K562 (cell line): ENCODE measurements around the gene SCGB1A1. TPM values are rescaled to one million over a fixed set of nuclear protein-coding genes. Genes with fewer than 3 reads are reported as not detected.

Experiments used
- ATAC-seq: fragments of 200-7000 bp; cut with Tn5 transposase; 3 replicates; pipeline ENCODE4 v1.9.1; 2020; ENCODE audit warnings: moderate library complexity
- BruUV-seq: library from RNA; stranded (reverse); fragments of 400-500 nt; replicated peaks from 2 replicates; lab custom pipeline; 2021; lab: Mats Ljungman, UMichigan
- CTCF ChIA-PET: fragments of 300-600 bp; formaldehyde crosslinking; extraction: SDS; loops from one replicate; lab custom pipeline; 2021; ENCODE audit warnings: low intra/inter-chr PET ratio; lab: Yijun Ruan, JAX
- POLR2A ChIA-PET: fragments of 300-600, 350-650 bp; sonication (Branson Sonifier 250); formaldehyde crosslinking; extraction: SDS; loops from one replicate; lab custom pipeline; 2021; ENCODE audit warnings: antibody characterized with exemption, inconsistent platforms; lab: Yijun Ruan, JAX
- DNase-seq, 4 experiments: peaks; one replicate each; pipeline versions ENCODE4 v3.0.0 to v3.0.0-alpha.2; 2011 to 2018; ENCODE audit warnings: low spot score in 3 of 4, mixed read lengths in 3 of 4; ENCODE audit errors: extremely low read depth in 1 of 4
- FAIRE-seq: peaks from 2 replicates; lab custom pipeline; 2011; peaks lifted over from hg19 to GRCh38; lab: Jason Lieb, UNC
- H2AFZ ChIP-seq: 2 replicates; pipeline ENCODE4 v1.6.0; 2011; ENCODE audit warnings: low read depth, low read length, control low read depth, inconsistent platforms
- H3K27ac ChIP-seq: fragments of 200-600 bp; 3 replicates; pipeline ENCODE4 v1.8.0; 2011; ENCODE audit warnings: low read depth, mild to moderate bottlenecking, control low read depth, inconsistent platforms, low read length, moderate library complexity, mixed read lengths; ENCODE audit errors: extremely low read depth
- H3K27me3 ChIP-seq, 2 experiments: fragments of 300-600 bp in 1 of 2; 2 replicates in 1 of 2; 3 replicates in 1 of 2; pipeline versions ENCODE4 v1.6.0 to v1.8.0; 2011; ENCODE audit warnings: inconsistent platforms in 2 of 2, low read length in 2 of 2, mild to moderate bottlenecking in 1 of 2, mixed read lengths in 1 of 2, moderate library complexity in 1 of 2; ENCODE audit not compliant: control insufficient read depth in 2 of 2, insufficient read depth in 2 of 2
- H3K36me3 ChIP-seq: fragments of 300-600 bp; 3 replicates; pipeline ENCODE4 v1.8.0; 2011; ENCODE audit warnings: mild to moderate bottlenecking, low read length, inconsistent platforms; ENCODE audit not compliant: control insufficient read depth, insufficient read depth
- H3K4me1 ChIP-seq, 2 experiments: fragments of 200-600 bp in 1 of 2; replicated peaks in 1 of 2; 2 replicates in 1 of 2; 3 replicates in 1 of 2; pipeline versions ENCODE4 v1.5.1 to v1.8.0; 2011; ENCODE audit warnings: inconsistent platforms in 2 of 2, low read length in 2 of 2, mild to moderate bottlenecking in 1 of 2, mixed read lengths in 1 of 2, moderate library complexity in 1 of 2; ENCODE audit not compliant: control insufficient read depth in 2 of 2, insufficient read depth in 2 of 2
- H3K4me2 ChIP-seq: 2 replicates; pipeline ENCODE4 v1.6.1; 2011; ENCODE audit warnings: low read length, control low read depth, inconsistent platforms, mixed read lengths; ENCODE audit not compliant: insufficient read depth
- H3K4me3 ChIP-seq: fragments of 200-600 bp; sonication (generic), shearing (Covaris generic); 2 replicates; pipeline ENCODE4 v1.5.1; 2016; ENCODE audit warnings: control low read depth, inconsistent platforms
- H3K79me2 ChIP-seq: fragments of 200-600 bp; 3 replicates; pipeline ENCODE4 v1.8.0; 2011; ENCODE audit warnings: low read length, inconsistent platforms; ENCODE audit not compliant: control insufficient read depth, insufficient read depth
- H3K9ac ChIP-seq, 2 experiments: 2 replicates each; pipeline versions ENCODE4 v1.6.0 to v1.6.1; 2011; ENCODE audit warnings: low read depth in 2 of 2, low read length in 2 of 2, control low read depth in 1 of 2, inconsistent platforms in 1 of 2, mild to moderate bottlenecking in 1 of 2, mixed read lengths in 1 of 2; ENCODE audit not compliant: insufficient read depth in 1 of 2
- H3K9me1 ChIP-seq: one replicate; pipeline ENCODE4 v1.6.0; 2011; ENCODE audit warnings: inconsistent platforms, mild to moderate bottlenecking, low read length, moderate library complexity; ENCODE audit not compliant: control insufficient read depth, insufficient read depth
- H3K9me3 ChIP-seq: replicated peaks from 2 replicates; pipeline ENCODE4 v1.5.1; 2011; ENCODE audit warnings: low read depth, low read length, inconsistent platforms; ENCODE audit not compliant: control insufficient read depth, insufficient read depth
- H4K20me1 ChIP-seq: replicated peaks from 2 replicates; pipeline ENCODE4 v1.6.1; 2011; ENCODE audit warnings: low read length, inconsistent platforms, mixed read lengths; ENCODE audit not compliant: control insufficient read depth, insufficient read depth
- ARID1B ChIP-seq: fragments of 450-650 bp; IDR thresholded peaks from 2 replicates; pipeline ENCODE4 v1.6.1; 2016; ENCODE audit warnings: antibody characterized with exemption, mild to moderate bottlenecking, inconsistent platforms
- CBFA2T3 ChIP-seq: fragments of 450-650 bp; IDR thresholded peaks from 2 replicates; pipeline ENCODE4 v1.6.1; 2017
- CREB3L1 ChIP-seq: fragments of 450-650 bp; IDR thresholded peaks from 2 replicates; pipeline ENCODE4 v1.6.1; 2014; ENCODE audit warnings: low read depth, mild to moderate bottlenecking, moderate library complexity, borderline replicate concordance
- CTBP1 ChIP-seq: fragments of 450-650 bp; IDR thresholded peaks from 2 replicates; pipeline ENCODE4 v1.6.1; 2016; ENCODE audit warnings: borderline replicate concordance
- CXXC5 ChIP-seq: fragments of 250-450 bp; sonication (Bioruptor Pico); IDR thresholded peaks from 2 replicates; pipeline ENCODE4 v1.8.0; 2022; ENCODE audit warnings: inconsistent platforms, mild to moderate bottlenecking, moderate library complexity
- DPF2 ChIP-seq: fragments of 450-650 bp; IDR thresholded peaks from 2 replicates; pipeline ENCODE4 v1.6.1; 2016
- E2F6 ChIP-seq, 2 experiments: IDR thresholded peaks; 2 replicates each; pipeline ENCODE4 v1.6.1; 2011; ENCODE audit warnings: borderline replicate concordance in 1 of 2, control low read depth in 1 of 2, low read depth in 1 of 2, low read length in 1 of 2, mild to moderate bottlenecking in 1 of 2, mixed read lengths in 1 of 2, moderate library complexity in 1 of 2; ENCODE audit not compliant: insufficient read depth in 1 of 2, insufficient read length in 1 of 2, poor library complexity in 1 of 2, severe bottlenecking in 1 of 2; ENCODE audit errors: extremely low read depth in 1 of 2
- EHMT2 ChIP-seq: fragments of 450-650 bp; IDR thresholded peaks from 2 replicates; pipeline ENCODE4 v1.6.1; 2018; ENCODE audit warnings: antibody characterized with exemption
- HIVEP1 ChIP-seq: fragments of 250-450 bp; sonication (Bioruptor Pico); IDR thresholded peaks from 2 replicates; pipeline ENCODE4 v1.4.0; 2020; ENCODE audit warnings: mild to moderate bottlenecking
- ID3 ChIP-seq, 2 experiments: fragments of 250-450 bp in 1 of 2; fragments of 450-650 bp in 1 of 2; sonication (Bioruptor Pico) in 1 of 2; IDR thresholded peaks; 2 replicates each; pipeline versions ENCODE4 v1.6.1 to v1.8.0; 2016 to 2021; ENCODE audit warnings: mild to moderate bottlenecking in 2 of 2, moderate library complexity in 2 of 2, missing compliant biosample characterization in 1 of 2, missing genetic modification characterization in 1 of 2
- L3MBTL2 ChIP-seq: fragments of 450-650 bp; IDR thresholded peaks from 2 replicates; pipeline ENCODE4 v1.6.1; 2016; ENCODE audit warnings: mild to moderate bottlenecking, moderate library complexity
- NELFE ChIP-seq: IDR thresholded peaks from 2 replicates; pipeline ENCODE4 v1.6.1; 2011; ENCODE audit warnings: mild to moderate bottlenecking; ENCODE audit not compliant: insufficient read depth, insufficient read length
- RCOR1 ChIP-seq, 2 experiments: IDR thresholded peaks; 2 replicates each; pipeline ENCODE4 v1.6.1; 2012; ENCODE audit warnings: low read depth in 2 of 2, low read length in 2 of 2, borderline replicate concordance in 1 of 2, improper control_type of control experiment in 1 of 2
- TEAD1 ChIP-seq, 2 experiments: fragments of 450-650 bp in 1 of 2; sonication (generic) in 1 of 2; formaldehyde crosslinking; IDR thresholded peaks; 2 replicates each; pipeline versions ENCODE4 v1.4.0 to v1.8.0; 2020 to 2022; ENCODE audit warnings: mild to moderate bottlenecking in 2 of 2, missing genetic modification reagents in 1 of 2
- ZBTB8A ChIP-seq: fragments of 450-650 bp; IDR thresholded peaks from 2 replicates; pipeline ENCODE4 v1.6.1; 2018; ENCODE audit warnings: mild to moderate bottlenecking, moderate library complexity; ENCODE audit not compliant: partially characterized antibody
- ZNF354B ChIP-seq: fragments of 250-450 bp; sonication (Bioruptor Pico); IDR thresholded peaks from 2 replicates; pipeline ENCODE4 v1.4.0; 2020
- ZNF395 ChIP-seq: fragments of 200-800 bp; sonication (Bioruptor generic); IDR thresholded peaks from 2 replicates; pipeline ENCODE4 v1.6.1; 2017; ENCODE audit warnings: missing genetic modification characterization, missing compliant biosample characterization
- ZZZ3 ChIP-seq: fragments of 450-650 bp; IDR thresholded peaks from 2 replicates; pipeline ENCODE4 v1.6.1; 2016; ENCODE audit warnings: antibody characterized with exemption, mild to moderate bottlenecking, moderate library complexity
- WGBS: fragments of 100-300 bp; shearing (Covaris generic); methylation state at CpG from one replicate; pipeline ENCODE4 v1.1.6; 2016; ENCODE audit warnings: low coverage, mixed read lengths; ENCODE audit not compliant: insufficient coverage; ENCODE audit errors: missing lambda C conversion rate; 5-methylcytosine and 5-hydroxymethylcytosine counted together
- in situ Hi-C: fragments of 300-500 bp; cut with MboI; formaldehyde crosslinking; loops from 4 replicates; pipeline ENCODE4 v1.15.0; 2018; ENCODE audit warnings: inconsistent platforms, mixed read lengths
- intact Hi-C: fragments of 100-400 bp; cut with micrococcal nuclease; formaldehyde crosslinking; loops from 2 replicates; pipeline ENCODE4 v1.14.2; 2022
- polyA plus RNA-seq, 8 experiments: library from polyadenylated mRNA; depleted of rRNA in 4 of 8; stranded (reverse) in 5 of 8; unstranded in 3 of 8; fragments of >200 nt; fragmentation: Nextera tagmentation in 2 of 8; fragmentation: Illumina TruSeq in 1 of 8; extraction: Ambion mirVana in 2 of 8; extraction: Trizol in 1 of 8; gene quantifications; 2 replicates each; pipeline versions ENCODE4 v1.2.1 to v1.2.3, GENCODE V29; 2011 to 2014; ENCODE audit warnings: inconsistent platforms in 1 of 8, missing spikeins in 1 of 8
- total RNA-seq, 7 experiments: library from RNA; depleted of rRNA in 6 of 7; stranded (reverse); fragments of >200 nt in 6 of 7; fragmentation: Illumina TruSeq in 2 of 7; extraction: Trizol in 2 of 7; gene quantifications; 2 replicates each; pipeline versions ENCODE4 v1.2.1 to v1.2.3, GENCODE V29; 2011 to 2021; ENCODE audit warnings: low replicate concordance in 1 of 7

The SCGB1A1 gene
- total and polyA plus RNA-seq, 9 of the 15 experiments (the other 6 are each of a cell fraction or from before 2014, with no cell fraction given) = 0.55 TPM; not detected in 8

- Histone ChIP-seq H2AFZ (peak overlapping the region; percentile 82), H3K27ac (peak overlapping the region; percentile 12; the same call in 1 of the 3 replicates), H3K36me3 (no peaks in the 10 kb centered on the region), H3K9me1 (no peaks in the 10 kb centered on the region), H3K79me2 (no peaks in the 10 kb centered on the region), H3K4me3 (no peak overlapping the region), H3K27me3 (no peaks in the 10 kb centered on the region), H3K9ac (peak overlapping the region in 1 of 2 experiments; percentile 7; a peak in 2 of 4 replicates), H3K9me3 (no peaks in the 10 kb centered on the region), H3K4me2 (peak overlapping the region; percentile 28; the same call in 1 of the 2 replicates), H3K4me1 (peaks cover 25 to 30% of the 10 kb centered on the region in 2 experiments), H4K20me1 (no peaks in the 10 kb centered on the region)
- ChIA-PET CTCF (no interaction called here), POLR2A (interaction anchor here (0.6 kb wide), 2 partner anchors 130 to 144 kb away, joined by 3 to 4 read pairs; no protein-coding TSS in a partner anchor)
- no TSS peak for BruUV-seq
- DNase-seq = peak; percentile 39 to 59 (median 48)
- ATAC-seq = peak; percentile 54
- in situ Hi-C loops = no loop called here
- 29% methylated on average over 5 of the region's 5 CpGs for WGBS
- intact Hi-C loops = no loop called here
- FAIRE-seq = peak; percentile 87
- TF ChIP-seq CTBP1 = peak; percentile 71
- TF ChIP-seq L3MBTL2 = peak; percentile 67
- peak in 1 of 2 experiments; percentile 30 for TF ChIP-seq E2F6 (IDR thresholded peaks at IDR 0.05; ENCODE audit: borderline replicate concordance in 1 of 2, extremely low read depth in 1 of 2, insufficient read depth in 1 of 2, insufficient read length in 1 of 2, low read depth in 1 of 2, low read length in 1 of 2, poor library complexity in 1 of 2, severe bottlenecking in 1 of 2)
- no peak for TF ChIP-seq ZBTB8A
- TF ChIP-seq EHMT2 = 0 out of 2 replicates have a peak, but pooled peaks have one; percentile 18
- TF ChIP-seq HIVEP1 (CRISPR knock-in tag) = 0 out of 2 replicates have a peak, but pooled peaks have one; percentile 18
- TF ChIP-seq CREB3L1 = no peak
- TF ChIP-seq DPF2 = peak; percentile 57; the same call in 1 of the 2 replicates
- TF ChIP-seq RCOR1 (IDR thresholded peaks at IDR 0.05; ENCODE audit: borderline replicate concordance in 1 of 2, low read depth in 2 of 2, low read length in 2 of 2) = 0 out of 4 replicates have a peak, but pooled peaks of 1 of the 2 experiments have one; percentile 22
- TF ChIP-seq NELFE = no peak
- no peak for TF ChIP-seq ZZZ3
- peak; percentile 18; the same call in 1 of the 2 replicates for TF ChIP-seq ZNF395 (CRISPR knock-in tag)
- peak; percentile 50; the same call in 1 of the 2 replicates for TF ChIP-seq CXXC5 (CRISPR knock-in tag)
- no peak for TF ChIP-seq ID3 (CRISPR knock-in tag; IDR thresholded peaks at IDR 0.05)
- TF ChIP-seq ID3 (tag; IDR thresholded peaks at IDR 0.05) = 0 out of 2 replicates have a peak, but pooled peaks have one; percentile 19
- TF ChIP-seq TEAD1 (CRISPR knock-in tag; IDR thresholded peaks at IDR 0.05) = no peak
- TF ChIP-seq ARID1B = peak; percentile 34; the same call in 1 of the 2 replicates
- TF ChIP-seq ZNF354B (CRISPR knock-in tag) = no peak
- TF ChIP-seq CBFA2T3 = peak; percentile 31; the same call in 1 of the 2 replicates
Observed at GRCh38 chr11:62418136-62418535, 697 bp upstream of the SCGB1A1 start.
